Fibroblast of mammary gland (primary cell): ENCODE measurements around the gene MMRN2.
A peak's percentile ranks its signal among the peaks of the same experiment; 100 is the strongest.

Experiments
- DNase-seq: peaks from one replicate; pipeline ENCODE4 v3.0.0-alpha.2; 2010; ENCODE audit warnings: low read depth
- H3K4me3 ChIP-seq: 2 replicates; pipeline ENCODE4 v1.5.1; 2011; ENCODE audit warnings: low read depth, mild to moderate bottlenecking, low read length, moderate library complexity; ENCODE audit not compliant: control insufficient read depth
- TF ChIP-seq, protein P1 (sequence below): conservative IDR thresholded peaks from 2 replicates; pipeline ENCODE4 v1.5.1; 2011; ENCODE audit warnings: low read depth, low read length, inconsistent platforms; ENCODE audit not compliant: control insufficient read depth, insufficient read depth

The MMRN2 gene

GRCh38 chr10:86918022-86918471 is 39.4 kb downstream of the MMRN2 start:
- peak; percentile 59 for DNase-seq
- no peak overlapping the region for H3K4me3 ChIP-seq
- TF ChIP-seq, protein P1, sequence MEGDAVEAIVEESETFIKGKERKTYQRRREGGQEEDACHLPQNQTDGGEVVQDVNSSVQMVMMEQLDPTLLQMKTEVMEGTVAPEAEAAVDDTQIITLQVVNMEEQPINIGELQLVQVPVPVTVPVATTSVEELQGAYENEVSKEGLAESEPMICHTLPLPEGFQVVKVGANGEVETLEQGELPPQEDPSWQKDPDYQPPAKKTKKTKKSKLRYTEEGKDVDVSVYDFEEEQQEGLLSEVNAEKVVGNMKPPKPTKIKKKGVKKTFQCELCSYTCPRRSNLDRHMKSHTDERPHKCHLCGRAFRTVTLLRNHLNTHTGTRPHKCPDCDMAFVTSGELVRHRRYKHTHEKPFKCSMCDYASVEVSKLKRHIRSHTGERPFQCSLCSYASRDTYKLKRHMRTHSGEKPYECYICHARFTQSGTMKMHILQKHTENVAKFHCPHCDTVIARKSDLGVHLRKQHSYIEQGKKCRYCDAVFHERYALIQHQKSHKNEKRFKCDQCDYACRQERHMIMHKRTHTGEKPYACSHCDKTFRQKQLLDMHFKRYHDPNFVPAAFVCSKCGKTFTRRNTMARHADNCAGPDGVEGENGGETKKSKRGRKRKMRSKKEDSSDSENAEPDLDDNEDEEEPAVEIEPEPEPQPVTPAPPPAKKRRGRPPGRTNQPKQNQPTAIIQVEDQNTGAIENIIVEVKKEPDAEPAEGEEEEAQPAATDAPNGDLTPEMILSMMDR: no peak

GRCh38 chr10:86914734-86915133 is 42.7 kb downstream of the MMRN2 start:
- no peak overlapping the region for H3K4me3 ChIP-seq
- DNase-seq: no peak
- TF ChIP-seq, protein P1: no peak

GRCh38 chr10:86905429-86905828 is 52.0 kb downstream of the MMRN2 start:
- TF ChIP-seq, protein P1: no peak
- DNase-seq: no peak
- H3K4me3 ChIP-seq: no peak overlapping the region

DNA sequence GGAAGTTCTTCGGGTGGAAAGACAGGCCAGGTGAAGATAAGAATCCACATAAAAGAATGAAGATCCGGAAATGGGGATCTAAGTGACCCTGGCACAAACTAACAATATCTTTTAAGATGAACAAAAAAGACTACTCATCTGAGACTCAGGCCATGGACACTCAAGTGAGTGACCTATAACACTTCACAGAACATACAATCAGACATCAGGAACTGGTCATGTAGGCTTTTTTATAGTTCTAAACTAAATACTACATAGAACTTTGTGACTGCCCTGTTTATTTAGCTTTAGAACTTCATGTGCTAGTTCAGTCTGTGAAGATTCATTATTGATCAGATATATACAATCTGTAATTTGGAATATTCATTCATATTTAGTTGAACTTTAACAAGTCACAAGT is 52.8 kb downstream of the MMRN2 start:
- no peak overlapping the region for H3K4me3 ChIP-seq
- TF ChIP-seq, protein P1: no peak
- DNase-seq: no peak

- TF ChIP-seq, protein P1: no peak
- H3K4me3 ChIP-seq: no peak overlapping the region
- DNase-seq: peak; percentile 54
Measured at GRCh38 chr10:86900955-86901354, 56.5 kb downstream of the MMRN2 start.

GRCh38 chr10:86899670-86900276 is 57.6 kb downstream of the MMRN2 start:
- TF ChIP-seq, protein P1: peak; percentile 78
- no peak overlapping the region for H3K4me3 ChIP-seq
- peak; percentile 79 for DNase-seq

DNA sequence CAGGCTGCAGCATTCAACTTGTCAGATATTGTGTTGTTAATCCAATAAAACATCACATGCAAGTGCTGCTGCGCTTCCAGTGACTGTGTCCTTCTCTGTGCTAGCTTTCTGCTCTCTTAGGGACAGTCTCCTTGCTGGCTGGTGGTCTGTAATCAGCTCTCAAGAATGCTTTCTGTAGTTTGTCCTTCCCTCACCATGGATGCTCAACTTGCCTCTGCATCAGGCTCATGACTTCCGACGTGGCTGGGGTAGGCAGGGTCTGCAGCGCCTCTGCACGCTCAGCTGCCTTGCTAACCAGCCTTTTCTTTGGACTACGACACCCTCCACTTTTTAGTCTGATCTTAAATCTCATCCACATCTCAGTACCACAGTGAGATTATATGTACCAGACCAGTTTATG is 58.3 kb downstream of the MMRN2 start:
- no peak overlapping the region for H3K4me3 ChIP-seq
- TF ChIP-seq, protein P1: no peak
- DNase-seq: no peak
